ENCODE results near the gene CXCR4. TPM values are rescaled to one million over a fixed set of nuclear protein-coding genes. Genes with fewer than 3 reads are reported as not detected.
A peak's percentile ranks its signal among the peaks of the same experiment; 100 is the strongest.

The CXCR4 gene
- polyA plus RNA-seq, 1 of the 3 experiments (the other 2 are of a cell fraction): 0.48 TPM

GRCh38 chr2:136116813-136117390 is 1.0 kb downstream of the CXCR4 start:
- H4K20me1 ChIP-seq (ENCODE audit: insufficient read depth): no peaks in the 10 kb centered on the region

More at GRCh38 chr2:136116813-136117390, 1.0 kb downstream of the CXCR4 start:
- H3K79me2 ChIP-seq (ENCODE audit: insufficient read depth): no peaks in the 10 kb centered on the region
- peaks cover 0 to 31% of the 10 kb centered on the region in 2 experiments; a peak in 2 of 4 replicates for H3K4me1 ChIP-seq (ENCODE audit: control insufficient read depth in 1 of 2, insufficient read depth in 2 of 2, low read depth in 1 of 2, low read length in 1 of 2)
- H3K9me2 ChIP-seq: no peaks in the 10 kb centered on the region
- no peaks in the 10 kb centered on the region for H3K9me3 ChIP-seq
- no peaks in the 10 kb centered on the region for H3K36me3 ChIP-seq (replicated peaks in 1 of 2; ENCODE audit: control insufficient read depth in 1 of 2, insufficient read depth in 2 of 2, low read length in 1 of 2)
- TF ChIP-seq CHD2 (IDR thresholded peaks at IDR 0.05; ENCODE audit: low read length, partially characterized antibody) (no peak), NFIC (IDR thresholded peaks at IDR 0.05; ENCODE audit: borderline replicate concordance) (no peak), REST (IDR thresholded peaks at IDR 0.05; ENCODE audit: low read depth, low read length) (no peak), USF1 (IDR thresholded peaks at IDR 0.05; ENCODE audit: borderline replicate concordance, low read depth) (no peak), FOXM1 (IDR thresholded peaks at IDR 0.05; ENCODE audit: low read depth) (no peak)
- peak; percentile 61 for DNase-seq
- H2AFZ ChIP-seq (ENCODE audit: low read depth): no peak overlapping the region
- ChIA-PET CTCF (interaction anchor here (0.6 to 1.3 kb wide), 6 partner anchors 31 to 267 kb away, joined by 3 to 7 read pairs (median 3); no protein-coding TSS in a partner anchor), POLR2A (interaction anchor here (0.8 to 1.2 kb wide), 4 partner anchors 9 to 131 kb away, joined by 3 to 5 read pairs (median 4); partner anchors contain the start of gene DARS1)
- peak overlapping the region; percentile 77 for H3K4me2 ChIP-seq
- H3K9ac ChIP-seq: no peak overlapping the region
- peak overlapping the region; percentile 46 to 51 for H3K4me3 ChIP-seq (ENCODE audit: low read depth in 2 of 2, low read length in 1 of 2)
- 2% methylated on average over 33 of the region's 57 CpGs for whole genome bisulfite sequencing (ENCODE audit: low lambda C conversion rate)
- H3F3A ChIP-seq (replicated peaks; ENCODE audit: insufficient read depth): no peaks in the 10 kb centered on the region
- no peak overlapping the region for H3K27ac ChIP-seq (ENCODE audit: low read depth in 2 of 2, low read length in 1 of 2)
- H3K27me3 ChIP-seq (ENCODE audit: insufficient read depth): peaks cover 40% of the 10 kb centered on the region; the same call in 1 of the 2 replicates

All from SK-N-SH (cell line).